A549 (cell line): ENCODE results near the gene PEX14. TPM values are rescaled to one million over a fixed set of nuclear protein-coding genes. Genes with fewer than 3 reads are reported as not detected.

Source experiments
- ATAC-seq, 2 experiments: fragments of 200-7000 bp in 1 of 2; fragments of >200 bp in 1 of 2; cut with Nextera tagmentation in 1 of 2; cut with Tn5 transposase in 1 of 2; 3 replicates each; pipeline versions ENCODE4 v1.8.0 to v1.9.1; 2018 to 2020; ENCODE audit warnings: mild to moderate bottlenecking in 1 of 2, moderate library complexity in 1 of 2
- CTCF ChIA-PET: fragments of 300-600 bp; sonication (Branson Sonifier 250); formaldehyde crosslinking; extraction: SDS; loops from one replicate; lab custom pipeline; 2021; ENCODE audit warnings: antibody characterized with exemption, inconsistent platforms; lab: Yijun Ruan, JAX
- POLR2A ChIA-PET: fragments of 350-600 bp; formaldehyde crosslinking; extraction: SDS; loops from one replicate; lab custom pipeline; 2021; ENCODE audit warnings: antibody characterized with exemption, inconsistent platforms; lab: Yijun Ruan, JAX
- DNase-seq, 2 experiments: peaks; one replicate each; pipeline versions ENCODE4 v3.0.0 to v3.0.0-alpha.2; 2011 to 2016; ENCODE audit warnings: low read depth in 1 of 2, low spot score in 1 of 2
- FAIRE-seq: peaks from 2 replicates; lab custom pipeline; 2011; peaks lifted over from hg19 to GRCh38; lab: Jason Lieb, UNC
- H3K27ac ChIP-seq, 2 experiments: fragments of >200 bp; sonication (Bioruptor Twin); formaldehyde crosslinking; 3 replicates each; pipeline ENCODE4 v1.5.1; 2016 to 2017
- H3K4me1 ChIP-seq: fragments of >200 bp; sonication (Bioruptor Twin); formaldehyde crosslinking; 3 replicates; pipeline ENCODE4 v1.6.1; 2016
- H3K4me2 ChIP-seq: fragments of >200 bp; sonication (Bioruptor Twin); formaldehyde crosslinking; 3 replicates; pipeline ENCODE4 v1.6.1; 2016
- H3K4me3 ChIP-seq: fragments of >200 bp; sonication (Bioruptor Twin); formaldehyde crosslinking; 3 replicates; pipeline ENCODE4 v1.5.1; 2016
- H3K9me3 ChIP-seq: fragments of >200 bp; sonication (Bioruptor Twin); formaldehyde crosslinking; 3 replicates; pipeline ENCODE4 v1.6.1; 2016
- BHLHE40 ChIP-seq: IDR thresholded peaks from 2 replicates; pipeline ENCODE4 v1.6.1; 2012; ENCODE audit warnings: low read depth, low read length, inconsistent platforms
- CBX2 ChIP-seq: fragments of 200-600 bp; sonication (generic); IDR thresholded peaks from 2 replicates; pipeline ENCODE4 v1.6.1; 2016; ENCODE audit warnings: low read depth, mild to moderate bottlenecking, borderline replicate concordance
- CHD2 ChIP-seq: fragments of 150-350 bp; IDR thresholded peaks from 2 replicates; pipeline ENCODE4 v1.6.1; 2014; ENCODE audit warnings: low read length; ENCODE audit not compliant: partially characterized antibody
- CHD4 ChIP-seq: fragments of 200-600 bp; sonication (generic); IDR thresholded peaks from 2 replicates; pipeline ENCODE4 v1.6.1; 2016; ENCODE audit warnings: antibody characterized with exemption, mild to moderate bottlenecking, borderline replicate concordance
- EHF ChIP-seq: fragments of 250-450 bp; sonication (Bioruptor Pico); IDR thresholded peaks from 2 replicates; pipeline ENCODE4 v1.5.0; 2020; ENCODE audit warnings: mild to moderate bottlenecking
- EHMT2 ChIP-seq: fragments of 200-600 bp; sonication (generic); IDR thresholded peaks from 2 replicates; pipeline ENCODE4 v1.6.1; 2016; ENCODE audit warnings: antibody characterized with exemption, low read depth, mild to moderate bottlenecking, moderate library complexity
- ESRRA ChIP-seq: fragments of 150-350 bp; IDR thresholded peaks from 2 replicates; pipeline ENCODE4 v1.6.1; 2014; ENCODE audit warnings: mild to moderate bottlenecking, low read length, borderline replicate concordance
- MAFK ChIP-seq: fragments of 450-650 bp; IDR thresholded peaks from 2 replicates; pipeline ENCODE4 v1.6.1; 2014; ENCODE audit not compliant: partially characterized antibody
- MAZ ChIP-seq: fragments of 150-350 bp; IDR thresholded peaks from 2 replicates; pipeline ENCODE4 v1.6.1; 2014; ENCODE audit warnings: antibody characterized with exemption, low read depth, low read length, borderline replicate concordance
- MYC ChIP-seq: IDR thresholded peaks from 2 replicates; pipeline ENCODE4 v1.6.1; 2012; ENCODE audit warnings: mild to moderate bottlenecking, inconsistent platforms, low read length, improper control_type of control experiment, borderline replicate concordance
- NPAS2 ChIP-seq: fragments of 250-450 bp; sonication (Bioruptor Pico); IDR thresholded peaks from 2 replicates; pipeline ENCODE4 v1.8.0; 2022; ENCODE audit warnings: mild to moderate bottlenecking, moderate library complexity, borderline replicate concordance
- POLR2A ChIP-seq: IDR thresholded peaks from 2 replicates; pipeline ENCODE4 v1.6.1; 2012; ENCODE audit warnings: mild to moderate bottlenecking, low read length
- RFX5 ChIP-seq: fragments of 450-650 bp; IDR thresholded peaks from 2 replicates; pipeline ENCODE4 v1.7.1; 2014; ENCODE audit warnings: antibody characterized with exemption, mild to moderate bottlenecking, moderate library complexity
- SREBF2 ChIP-seq: fragments of 450-650 bp; IDR thresholded peaks from 2 replicates; pipeline ENCODE4 v1.6.1; 2014; ENCODE audit warnings: mild to moderate bottlenecking, moderate library complexity
- TFCP2L1 ChIP-seq: fragments of 250-450 bp; sonication (Bioruptor Pico); IDR thresholded peaks from 2 replicates; pipeline ENCODE4 v1.5.0; 2021; ENCODE audit warnings: mild to moderate bottlenecking
- ZFP36 ChIP-seq: fragments of 450-650 bp; IDR thresholded peaks from 2 replicates; pipeline ENCODE4 v1.6.1; 2014; ENCODE audit warnings: borderline replicate concordance; ENCODE audit not compliant: partially characterized antibody
- ZSCAN20 ChIP-seq: fragments of 250-450 bp; sonication (Bioruptor Pico); IDR thresholded peaks from 2 replicates; pipeline ENCODE4 v1.8.0; 2022; ENCODE audit warnings: mild to moderate bottlenecking, moderate library complexity
- WGBS: methylation state at CpG from one replicate; pipeline ENCODE4 v1.1.6; 2017; ENCODE audit errors: missing lambda C conversion rate; 5-methylcytosine and 5-hydroxymethylcytosine counted together
- polyA plus RNA-seq, 4 experiments: library from polyadenylated mRNA; depleted of rRNA in 3 of 4; stranded (reverse); fragments of >200 nt; fragmentation: RNase III in 1 of 4; extraction: RNeasy Plus Mini Kit Qiagen cat#74134 plus additional on column Dnase treatment in 1 of 4; gene quantifications; 2 replicates in 3 of 4; 3 replicates in 1 of 4; pipeline ENCODE4 v1.2.3, GENCODE V29; 2011 to 2017
- TF ChIP-seq, protein P1 (sequence below): fragments of 250-450 bp; sonication (Bioruptor Pico); IDR thresholded peaks from 2 replicates; pipeline ENCODE4 v1.5.0; 2020; ENCODE audit warnings: low read depth, mild to moderate bottlenecking, moderate library complexity
- TF ChIP-seq, protein P2 (sequence below): IDR thresholded peaks from 2 replicates; pipeline ENCODE4 v1.6.1; 2012; ENCODE audit warnings: low read depth, borderline replicate concordance
- TF ChIP-seq, protein P3 (sequence below): fragments of >200 bp; sonication (Bioruptor Twin); formaldehyde crosslinking; IDR thresholded peaks from 3 replicates; pipeline ENCODE4 v1.6.1; 2016
- TF ChIP-seq, protein P4 (sequence below): fragments of 200-600 bp; sonication (generic); IDR thresholded peaks from 2 replicates; pipeline ENCODE4 v1.6.1; 2016; ENCODE audit warnings: antibody characterized with exemption, mild to moderate bottlenecking, moderate library complexity

The PEX14 gene
- polyA plus RNA-seq, 2 of the 4 experiments (the other 2 are of a cell fraction): 7.7 to 15.0 TPM

GRCh38 chr1:10444248-10444647, 30.5 kb upstream of the PEX14 start:
- no peaks in the 10 kb centered on the region for H3K4me1 ChIP-seq
- TF ChIP-seq TFCP2L1 (CRISPR knock-in tag): no peak
- no peak for TF ChIP-seq ZSCAN20 (CRISPR knock-in tag)
- H3K27ac ChIP-seq: no peak overlapping the region
- H3K4me2 ChIP-seq: no peak overlapping the region
- H3K4me3 ChIP-seq: no peak overlapping the region
- ATAC-seq (no peak), DNase-seq (no peak), FAIRE-seq (no peak)
- 92% methylated on average over 6 of the region's 6 CpGs for WGBS
- CTCF ChIA-PET: interaction anchor here (1.0 to 5.6 kb wide), 3 partner anchors 14 to 67 kb away, joined by 3 to 25 read pairs (median 12); partner anchors contain the start of gene CENPS
- H3K9me3 ChIP-seq: no peaks in the 10 kb centered on the region
- POLR2A ChIA-PET: interaction anchor here (0.6 to 1.7 kb wide), 2 partner anchors 14 to 15 kb away, joined by 3 to 5 read pairs; no protein-coding TSS in a partner anchor

DNA sequence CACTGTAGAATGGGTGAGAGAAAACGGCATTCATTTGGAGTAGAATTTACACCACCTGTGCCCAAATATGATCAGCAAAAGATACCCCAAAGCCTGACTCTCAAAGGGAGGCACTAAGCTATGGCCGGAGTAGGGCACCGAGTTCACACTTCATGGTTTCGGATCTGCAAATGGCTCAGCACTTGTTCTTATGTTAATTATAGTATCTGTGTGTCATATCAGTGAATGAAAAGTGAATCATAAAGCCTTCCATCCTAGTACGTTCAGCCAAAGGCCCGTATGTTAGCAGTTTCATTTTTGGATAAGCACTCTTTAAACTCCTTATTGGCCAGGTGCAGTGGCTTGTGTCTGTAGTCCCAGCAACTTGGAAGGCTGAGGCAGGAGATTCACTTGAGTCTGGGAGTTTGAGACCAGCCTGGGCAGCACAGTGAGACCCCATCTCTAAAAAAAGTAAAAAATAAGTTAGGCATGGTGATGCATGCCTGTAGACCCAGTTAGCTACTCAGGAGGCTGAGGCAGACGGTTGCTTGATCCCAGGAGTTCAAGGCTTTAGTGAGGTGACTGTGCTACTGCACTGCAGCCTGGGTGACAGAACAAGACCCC, 29.9 kb upstream of the PEX14 start:
- CTCF ChIA-PET: interaction anchor here (1.0 to 5.6 kb wide), 2 partner anchors 14 to 68 kb away, joined by 3 to 25 read pairs; partner anchors contain the start of gene CENPS

DNA sequence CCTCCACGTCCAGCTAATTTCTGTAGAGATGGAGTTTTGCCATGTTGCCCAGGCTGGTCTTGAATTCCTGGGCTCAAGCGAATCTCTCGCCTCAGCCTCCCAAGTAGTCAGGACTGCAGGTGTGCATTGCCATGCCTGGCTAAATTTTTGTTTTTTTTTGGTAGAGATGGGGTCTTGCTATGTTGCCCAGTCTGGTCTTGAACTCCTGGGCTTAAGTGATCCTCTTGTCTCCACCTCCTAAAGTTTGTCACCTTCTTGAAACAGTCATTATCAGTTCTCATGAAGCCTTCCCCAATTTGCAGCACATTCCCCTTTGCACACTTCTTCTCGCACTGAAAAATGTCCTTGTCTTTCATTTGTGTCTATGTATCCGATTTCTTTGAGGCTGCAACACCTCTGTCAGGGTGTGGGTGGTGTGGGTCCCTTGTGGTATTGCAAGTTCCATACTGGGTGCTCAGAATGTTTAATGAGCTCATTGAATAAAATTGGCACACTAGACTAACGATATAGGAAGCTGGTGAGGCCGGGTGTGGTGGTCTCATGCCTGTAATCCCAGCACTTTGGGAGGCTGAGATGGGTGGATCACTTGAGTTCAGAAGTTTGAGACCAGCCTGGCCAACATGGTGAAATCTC, 27.8 kb upstream of the PEX14 start:
- DNase-seq: no peak
- no peak for TF ChIP-seq EHMT2
- no peak for TF ChIP-seq TFCP2L1 (CRISPR knock-in tag)
- TF ChIP-seq, protein P1, sequence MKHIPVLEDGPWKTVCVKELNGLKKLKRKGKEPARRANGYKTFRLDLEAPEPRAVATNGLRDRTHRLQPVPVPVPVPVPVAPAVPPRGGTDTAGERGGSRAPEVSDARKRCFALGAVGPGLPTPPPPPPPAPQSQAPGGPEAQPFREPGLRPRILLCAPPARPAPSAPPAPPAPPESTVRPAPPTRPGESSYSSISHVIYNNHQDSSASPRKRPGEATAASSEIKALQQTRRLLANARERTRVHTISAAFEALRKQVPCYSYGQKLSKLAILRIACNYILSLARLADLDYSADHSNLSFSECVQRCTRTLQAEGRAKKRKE: no peak
- no peak for TF ChIP-seq BHLHE40
- Histone ChIP-seq H3K9me3 (no peaks in the 10 kb centered on the region), H3K4me1 (no peaks in the 10 kb centered on the region), H3K4me2 (no peak overlapping the region), H3K27ac (no peak overlapping the region), H3K4me3 (no peak overlapping the region)
- FAIRE-seq: no peak
- POLR2A ChIA-PET: no interaction called here
- ATAC-seq: no peak
- CTCF ChIA-PET: interaction anchor here (1.0 to 1.7 kb wide), 3 partner anchors 9 to 69 kb away, joined by 3 to 4 read pairs (median 3); no protein-coding TSS in a partner anchor
- WGBS: 96% methylated on average over 7 of the region's 7 CpGs

More for the DNA sequence above, 29.9 kb upstream of the PEX14 start:
- POLR2A ChIA-PET: interaction anchor here (1.7 kb wide), 1 partner anchor 13 kb away, joined by 3 read pairs; no protein-coding TSS in a partner anchor
- FAIRE-seq (no peak), ATAC-seq (no peak)
- 89% methylated on average over 7 of the region's 7 CpGs for WGBS
- H3K4me1 ChIP-seq: no peaks in the 10 kb centered on the region
- TF ChIP-seq, protein P2, sequence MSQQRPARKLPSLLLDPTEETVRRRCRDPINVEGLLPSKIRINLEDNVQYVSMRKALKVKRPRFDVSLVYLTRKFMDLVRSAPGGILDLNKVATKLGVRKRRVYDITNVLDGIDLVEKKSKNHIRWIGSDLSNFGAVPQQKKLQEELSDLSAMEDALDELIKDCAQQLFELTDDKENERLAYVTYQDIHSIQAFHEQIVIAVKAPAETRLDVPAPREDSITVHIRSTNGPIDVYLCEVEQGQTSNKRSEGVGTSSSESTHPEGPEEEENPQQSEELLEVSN: no peak
- TF ChIP-seq MYC: no peak
- TF ChIP-seq POLR2A: no peak
- TF ChIP-seq ZFP36: no peak
- TF ChIP-seq, protein P3, sequence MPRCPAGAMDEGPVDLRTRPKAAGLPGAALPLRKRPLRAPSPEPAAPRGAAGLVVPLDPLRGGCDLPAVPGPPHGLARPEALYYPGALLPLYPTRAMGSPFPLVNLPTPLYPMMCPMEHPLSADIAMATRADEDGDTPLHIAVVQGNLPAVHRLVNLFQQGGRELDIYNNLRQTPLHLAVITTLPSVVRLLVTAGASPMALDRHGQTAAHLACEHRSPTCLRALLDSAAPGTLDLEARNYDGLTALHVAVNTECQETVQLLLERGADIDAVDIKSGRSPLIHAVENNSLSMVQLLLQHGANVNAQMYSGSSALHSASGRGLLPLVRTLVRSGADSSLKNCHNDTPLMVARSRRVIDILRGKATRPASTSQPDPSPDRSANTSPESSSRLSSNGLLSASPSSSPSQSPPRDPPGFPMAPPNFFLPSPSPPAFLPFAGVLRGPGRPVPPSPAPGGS: no peak
- TF ChIP-seq NPAS2 (CRISPR knock-in tag): no peak
- no peak for TF ChIP-seq MAFK
- no peak for TF ChIP-seq MAZ
- no peak for TF ChIP-seq CBX2
- TF ChIP-seq, all 56 proteins: peak for 0
- no peak overlapping the region for H3K4me2 ChIP-seq
- H3K9me3 ChIP-seq: no peaks in the 10 kb centered on the region
- no peak for DNase-seq
- no peak overlapping the region for H3K27ac ChIP-seq
- no peak overlapping the region for H3K4me3 ChIP-seq

GRCh38 chr1:10449751-10450150, 25.0 kb upstream of the PEX14 start, which contains the start of gene CORT:
CORT (plus strand) TSS chr1:10450031; CDS start chr1:10450224, 193 bp downstream.
- FAIRE-seq (no peak), ATAC-seq (no peak), DNase-seq (no peak)
- H3K4me1 ChIP-seq: no peaks in the 10 kb centered on the region
- H3K4me2 ChIP-seq: no peak within 1 kb of the TSS
- ChIA-PET CTCF (interaction anchor here (0.6 to 1.1 kb wide), 3 partner anchors 19 to 394 kb away, joined by 3 to 4 read pairs (median 3); partner anchors contain the start of gene CENPS), POLR2A (no interaction called here)
- H3K4me3 ChIP-seq: no peak within 1 kb of the TSS
- no peak for TF ChIP-seq BHLHE40
- TF ChIP-seq ZFP36: no peak
- no peak for TF ChIP-seq RFX5
- TF ChIP-seq ESRRA: no peak
- no peak for TF ChIP-seq CHD4
- no peak for TF ChIP-seq EHF (CRISPR knock-in tag)
- TF ChIP-seq, protein P4, sequence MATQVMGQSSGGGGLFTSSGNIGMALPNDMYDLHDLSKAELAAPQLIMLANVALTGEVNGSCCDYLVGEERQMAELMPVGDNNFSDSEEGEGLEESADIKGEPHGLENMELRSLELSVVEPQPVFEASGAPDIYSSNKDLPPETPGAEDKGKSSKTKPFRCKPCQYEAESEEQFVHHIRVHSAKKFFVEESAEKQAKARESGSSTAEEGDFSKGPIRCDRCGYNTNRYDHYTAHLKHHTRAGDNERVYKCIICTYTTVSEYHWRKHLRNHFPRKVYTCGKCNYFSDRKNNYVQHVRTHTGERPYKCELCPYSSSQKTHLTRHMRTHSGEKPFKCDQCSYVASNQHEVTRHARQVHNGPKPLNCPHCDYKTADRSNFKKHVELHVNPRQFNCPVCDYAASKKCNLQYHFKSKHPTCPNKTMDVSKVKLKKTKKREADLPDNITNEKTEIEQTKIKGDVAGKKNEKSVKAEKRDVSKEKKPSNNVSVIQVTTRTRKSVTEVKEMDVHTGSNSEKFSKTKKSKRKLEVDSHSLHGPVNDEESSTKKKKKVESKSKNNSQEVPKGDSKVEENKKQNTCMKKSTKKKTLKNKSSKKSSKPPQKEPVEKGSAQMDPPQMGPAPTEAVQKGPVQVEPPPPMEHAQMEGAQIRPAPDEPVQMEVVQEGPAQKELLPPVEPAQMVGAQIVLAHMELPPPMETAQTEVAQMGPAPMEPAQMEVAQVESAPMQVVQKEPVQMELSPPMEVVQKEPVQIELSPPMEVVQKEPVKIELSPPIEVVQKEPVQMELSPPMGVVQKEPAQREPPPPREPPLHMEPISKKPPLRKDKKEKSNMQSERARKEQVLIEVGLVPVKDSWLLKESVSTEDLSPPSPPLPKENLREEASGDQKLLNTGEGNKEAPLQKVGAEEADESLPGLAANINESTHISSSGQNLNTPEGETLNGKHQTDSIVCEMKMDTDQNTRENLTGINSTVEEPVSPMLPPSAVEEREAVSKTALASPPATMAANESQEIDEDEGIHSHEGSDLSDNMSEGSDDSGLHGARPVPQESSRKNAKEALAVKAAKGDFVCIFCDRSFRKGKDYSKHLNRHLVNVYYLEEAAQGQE: no peak
- no peak for TF ChIP-seq CHD2
- TF ChIP-seq SREBF2: no peak
- 95% methylated on average over 10 of the region's 10 CpGs for WGBS
- no peak within 1 kb of the TSS for H3K27ac ChIP-seq
- H3K9me3 ChIP-seq: no peaks in the 10 kb centered on the region
